ENCODE measurements around the gene HNRNPL.
"Not testable (repeated sequence)": the region's sequence is repeated elsewhere in the genome, so short reads cannot be mapped to it uniquely, and the experiment has no call there.

Gene HNRNPL

GRCh38 chr19:38815059-38816001, 34.5 kb downstream of the HNRNPL start:
- DNase-seq (ENCODE audit: low read depth, low spot score): no peak
- no peak for TF ChIP-seq CTCF (IDR thresholded peaks at IDR 0.05; ENCODE audit: insufficient read depth, low read length, missing control alignments)
- ChIA-PET CTCF (no interaction called here), POLR2A (no interaction called here)
- no peak overlapping the region for H3K4me3 ChIP-seq (ENCODE audit: low read depth, low read length)

GRCh38 chr19:38813932-38814331, 35.9 kb downstream of the HNRNPL start:
- CTCF ChIA-PET; H3K4me3 ChIP-seq (ENCODE audit: low read depth, low read length); POLR2A ChIA-PET; DNase-seq (ENCODE audit: low read depth, low spot score): not testable (repeated sequence)

- H3K4me3 ChIP-seq (ENCODE audit: low read depth, low read length): no peak overlapping the region
- ChIA-PET CTCF (no interaction called here), POLR2A (no interaction called here)
- TF ChIP-seq CTCF (IDR thresholded peaks at IDR 0.05; ENCODE audit: insufficient read depth, low read length, missing control alignments): no peak
- DNase-seq (ENCODE audit: low read depth, low spot score): no peak
Measured at GRCh38 chr19:38813323-38813722, 36.5 kb downstream of the HNRNPL start.

- TF ChIP-seq CTCF (IDR thresholded peaks at IDR 0.05; ENCODE audit: insufficient read depth, low read length, missing control alignments): no peak
- no peak for DNase-seq (ENCODE audit: low read depth, low spot score)
- ChIA-PET POLR2A (no interaction called here), CTCF (no interaction called here)
- H3K4me3 ChIP-seq (ENCODE audit: low read depth, low read length): no peak within 1 kb of the TSS
Measured at GRCh38 chr19:38812841-38813320, 36.9 kb downstream of the HNRNPL start, which contains the start of gene LGALS4. Gene LGALS4, minus strand, starts transcription at chr19:38812945. Its CDS starts 59 bp downstream, at chr19:38812886.

- ChIA-PET POLR2A (interaction anchor here (0.6 to 0.9 kb wide), 2 partner anchors 38 to 93 kb away, joined by 3 read pairs; no protein-coding TSS in a partner anchor), CTCF (interaction anchor here (1.4 kb wide), 1 partner anchor 42 kb away, joined by 4 read pairs; no protein-coding TSS in a partner anchor)
- no peak overlapping the region for H3K4me3 ChIP-seq (ENCODE audit: low read depth, low read length)
- DNase-seq (ENCODE audit: low read depth, low spot score): no peak
- TF ChIP-seq CTCF (IDR thresholded peaks at IDR 0.05; ENCODE audit: insufficient read depth, low read length, missing control alignments): no peak
Measured at GRCh38 chr19:38812009-38812840, 37.6 kb downstream of the HNRNPL start.

GRCh38 chr19:38809592-38810252, 40.1 kb downstream of the HNRNPL start:
- no peak for TF ChIP-seq CTCF (IDR thresholded peaks at IDR 0.05; ENCODE audit: insufficient read depth, low read length, missing control alignments)
- CTCF ChIA-PET: no interaction called here
- no peak overlapping the region for H3K4me3 ChIP-seq (ENCODE audit: low read depth, low read length)
- no peak for DNase-seq (ENCODE audit: low read depth, low spot score)
- POLR2A ChIA-PET: no interaction called here
